Activated CD8-positive, alpha-beta memory T cell treated with anti-CD3 and anti-CD28 coated beads for 1 hour (primary cell): ENCODE results near the gene GP1BB.

Experiments used
- DNase-seq, 2 donors: peaks; one replicate each; pipeline ENCODE4 v3.0.0-alpha.2; 2020; ENCODE audit warnings: low read depth in 1 of 2; ENCODE audit errors: extremely low read depth in 1 of 2

GP1BB gene

GRCh38 chr22:19739911-19740449 lies 16.6 kb downstream of the GP1BB start:
- DNase-seq: no peak

- no peak for DNase-seq
Measured at GRCh38 chr22:19740586-19740985, 17.2 kb downstream of the GP1BB start.

- DNase-seq: no peak
Measured at GRCh38 chr22:19741053-19741452, 17.7 kb downstream of the GP1BB start.

- no peak for DNase-seq
Measured at GRCh38 chr22:19742160-19743066, 19.1 kb downstream of the GP1BB start.

- no peak for DNase-seq
Measured at GRCh38 chr22:19743081-19743480, 19.7 kb downstream of the GP1BB start.

- no peak for DNase-seq
Measured at GRCh38 chr22:19743651-19744050, 20.3 kb downstream of the GP1BB start.

GRCh38 chr22:19744350-19745006 lies 21.1 kb downstream of the GP1BB start:
- DNase-seq: no peak

- no peak for DNase-seq
Measured at GRCh38 chr22:19745155-19746101, 22.1 kb downstream of the GP1BB start.

- DNase-seq: no peak
Measured at GRCh38 chr22:19746726-19747125, 23.4 kb downstream of the GP1BB start.

GRCh38 chr22:19747551-19747950 lies 24.2 kb downstream of the GP1BB start:
- DNase-seq: no peak

- no peak for DNase-seq
Measured at GRCh38 chr22:19748139-19748538, 24.8 kb downstream of the GP1BB start.

GRCh38 chr22:19748991-19749664 lies 25.8 kb downstream of the GP1BB start:
- no peak for DNase-seq

GRCh38 chr22:19749876-19750275 lies 26.5 kb downstream of the GP1BB start:
- DNase-seq: no peak

GRCh38 chr22:19750507-19751490 lies 27.5 kb downstream of the GP1BB start:
- no peak for DNase-seq

- DNase-seq: no peak
Measured at GRCh38 chr22:19751497-19752245, 28.3 kb downstream of the GP1BB start.

GRCh38 chr22:19753090-19753842 lies 29.9 kb downstream of the GP1BB start:
- no peak for DNase-seq

- no peak for DNase-seq
Measured at GRCh38 chr22:19753996-19754700, 30.8 kb downstream of the GP1BB start.
